H1 (cell line): ENCODE results near the gene R3HCC1L. TPM values are rescaled to one million over a fixed set of nuclear protein-coding genes. Genes with fewer than 3 reads are reported as not detected.

Source experiments
- SAP30 ChIP-seq: fragments of 300-600 bp; sonication (generic); IDR thresholded peaks from 2 replicates; pipeline ENCODE4 v1.7.1; 2012; ENCODE audit warnings: low read length, moderate library complexity, mild to moderate bottlenecking, inconsistent platforms; ENCODE audit not compliant: insufficient read depth, insufficient replicate concordance
- polyA plus RNA-seq, 7 experiments: library from polyadenylated mRNA; depleted of rRNA in 3 of 7; stranded (reverse) in 5 of 7; unstranded in 2 of 7; fragments of >200 nt in 5 of 7; fragments of 200-250 nt in 2 of 7; gene quantifications; 1 replicate in 5 of 7; 2 replicates in 1 of 7; 4 replicates in 1 of 7; pipeline versions ENCODE4 v1.2.1 to v1.2.3, GENCODE V29; 2011 to 2013; ENCODE audit warnings: missing spikeins in 2 of 7, mixed read lengths in 2 of 7
- total RNA-seq: library from RNA; stranded (reverse); fragmentation: NEBNext Ultra II Directional; extraction: Animal tissue kit (Norgen Biotek cat#: 25700); gene quantifications from 2 replicates; pipeline ENCODE4 v1.2.1, GENCODE V29; 2021

R3HCC1L gene
- total and polyA plus RNA-seq, 2 of the 8 experiments (the other 6 are each of a cell fraction or from before 2014, with no cell fraction given) = 6.9 to 13.9 TPM

DNA sequence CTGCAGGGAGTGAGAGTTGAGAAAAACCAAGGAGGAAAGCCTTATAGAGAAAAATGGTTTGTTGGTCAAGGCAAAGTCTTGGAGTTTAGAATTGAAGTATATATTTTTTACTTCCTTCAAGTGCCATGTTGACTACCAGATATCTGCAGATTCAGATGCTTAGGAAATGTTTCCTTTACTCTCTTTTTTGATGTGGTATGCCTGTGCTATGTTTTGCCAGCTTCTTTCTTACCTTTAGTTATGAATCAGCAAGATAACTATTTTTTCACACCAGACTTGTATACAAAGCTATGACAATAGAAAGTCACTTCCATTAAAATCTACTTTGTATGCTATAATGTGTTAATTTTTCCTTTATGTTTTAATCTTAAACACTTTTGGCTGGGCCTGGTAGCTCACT lies 3.6 kb downstream of the R3HCC1L start (continued):
- TF ChIP-seq SAP30 = no peak
